ENCODE measurements around the gene AGPAT1. TPM values are rescaled to one million over a fixed set of nuclear protein-coding genes. Genes with fewer than 3 reads are reported as not detected.
"Not testable (repeated sequence)": the region's sequence is repeated elsewhere in the genome, so short reads cannot be mapped to it uniquely, and the experiment has no call there.

AGPAT1 gene
- polyA plus RNA-seq, 6 donors from 2014 or later, result 9.1 to 20.6 (median 13.1) TPM

- no peaks in the 10 kb centered on the region for H3K9me3 Mint-ChIP-seq
- peaks cover 0 to 16% of the 10 kb centered on the region in 2 donors for H3K36me3 Mint-ChIP-seq
- peaks cover 49 to 56% (median 53%) of the 10 kb centered on the region in 3 donors for H3K4me1 Mint-ChIP-seq
- peak; percentile 80 to 81 for ATAC-seq (ENCODE audit: low read depth in 2 of 2)
- no peaks in the 10 kb centered on the region for H3K27me3 Mint-ChIP-seq
- H3K4me3 Mint-ChIP-seq, result peak overlapping the region; percentile 92 to 100 (median 98)
- peak overlapping the region; percentile 99 to 100 (median 100) for H3K27ac Mint-ChIP-seq
- peak; percentile 90 for DNase-seq
These were observed 20.2 kb upstream of the AGPAT1 start for GRCh38 chr6:32195902-32196681.

DNA sequence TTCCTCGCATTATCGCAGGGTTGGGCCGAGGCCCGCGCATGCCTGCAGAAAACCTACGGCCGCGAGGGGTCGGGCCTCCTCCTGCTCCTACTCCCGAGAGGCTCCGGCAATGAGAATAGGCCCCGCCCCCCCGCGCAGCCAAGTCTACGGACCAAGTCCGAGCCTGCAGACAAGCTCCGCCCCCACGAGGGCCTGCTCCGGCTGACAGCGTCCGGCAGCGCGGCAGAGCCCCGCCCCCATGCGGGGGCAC, 19.7 kb upstream of the AGPAT1 start:
- no peaks in the 10 kb centered on the region for H3K9me3 Mint-ChIP-seq
- ATAC-seq (ENCODE audit: low read depth in 2 of 2) (no peak), DNase-seq (peak; percentile 99)
- H3K4me1 Mint-ChIP-seq, result peaks cover 52 to 59% (median 54%) of the 10 kb centered on the region in 3 donors
- peak overlapping the region; percentile 99 to 100 (median 100) for H3K27ac Mint-ChIP-seq
- peak overlapping the region; percentile 92 to 100 (median 98) for H3K4me3 Mint-ChIP-seq
- no peaks in the 10 kb centered on the region for H3K27me3 Mint-ChIP-seq
- peaks cover 0 to 17% of the 10 kb centered on the region in 2 donors for H3K36me3 Mint-ChIP-seq

- DNase-seq (no peak), ATAC-seq (ENCODE audit: low read depth in 2 of 2) (no peak)
- Mint-ChIP-seq H3K4me3 (peak overlapping the region; percentile 92 to 100 (median 98)), H3K27ac (peak overlapping the region; percentile 99 to 100 (median 100)), H3K4me1 (peaks cover 58 to 64% (median 58%) of the 10 kb centered on the region in 3 donors), H3K36me3 (peaks cover 0 to 17% of the 10 kb centered on the region in 2 donors), H3K9me3 (no peaks in the 10 kb centered on the region), H3K27me3 (no peaks in the 10 kb centered on the region)
These were observed 19.2 kb upstream of the AGPAT1 start for GRCh38 chr6:32194825-32195651.

- DNase-seq (no peak), ATAC-seq (ENCODE audit: low read depth in 2 of 2) (no peak)
- H3K4me3 Mint-ChIP-seq, result peak overlapping the region in 7 of 8 donors; percentile 92 to 99 (median 97)
- H3K36me3 Mint-ChIP-seq, result peaks cover 0 to 17% of the 10 kb centered on the region in 2 donors
- no peaks in the 10 kb centered on the region for H3K27me3 Mint-ChIP-seq
- peak overlapping the region in 5 of 6 donors; percentile 99 to 100 (median 100) for H3K27ac Mint-ChIP-seq
- peaks cover 58 to 65% (median 59%) of the 10 kb centered on the region in 3 donors for H3K4me1 Mint-ChIP-seq
- H3K9me3 Mint-ChIP-seq, result no peaks in the 10 kb centered on the region
These were observed 18.5 kb upstream of the AGPAT1 start for GRCh38 chr6:32194388-32194787.

GRCh38 chr6:32193096-32193495, 17.2 kb upstream of the AGPAT1 start:
- H3K27ac Mint-ChIP-seq, result peak overlapping the region; percentile 95 to 100 (median 99)
- not testable (repeated sequence) for DNase-seq; H3K27me3 Mint-ChIP-seq; H3K9me3 Mint-ChIP-seq; ATAC-seq (ENCODE audit: low read depth in 2 of 2)
- H3K4me3 Mint-ChIP-seq, result peak overlapping the region; percentile 94 to 99 (median 98)
- H3K4me1 Mint-ChIP-seq, result peaks cover 70 to 76% (median 71%) of the 10 kb centered on the region in 3 donors
- H3K36me3 Mint-ChIP-seq, result peaks cover 0 to 17% of the 10 kb centered on the region in 2 donors

- Mint-ChIP-seq H3K9me3 (no peaks in the 10 kb centered on the region), H3K4me3 (peak within 1 kb of the TSS; percentile 94 to 99 (median 98)), H3K27me3 (no peaks in the 10 kb centered on the region), H3K36me3 (peaks cover under 1 to 20% of the 10 kb centered on the region in 2 donors), H3K4me1 (peaks cover 72 to 79% (median 76%) of the 10 kb centered on the region in 3 donors), H3K27ac (peak within 1 kb of the TSS; percentile 95 to 100 (median 99))
- ATAC-seq (ENCODE audit: low read depth in 2 of 2) (no peak), DNase-seq (peak; percentile 71)
These were observed 16.7 kb upstream of the AGPAT1 start, which contains the start of gene GPSM3 for GRCh38 chr6:32192608-32193039. Gene GPSM3 (minus strand): TSS chr6:32192643. CDS start chr6:32192513, 130 bp downstream.

DNA sequence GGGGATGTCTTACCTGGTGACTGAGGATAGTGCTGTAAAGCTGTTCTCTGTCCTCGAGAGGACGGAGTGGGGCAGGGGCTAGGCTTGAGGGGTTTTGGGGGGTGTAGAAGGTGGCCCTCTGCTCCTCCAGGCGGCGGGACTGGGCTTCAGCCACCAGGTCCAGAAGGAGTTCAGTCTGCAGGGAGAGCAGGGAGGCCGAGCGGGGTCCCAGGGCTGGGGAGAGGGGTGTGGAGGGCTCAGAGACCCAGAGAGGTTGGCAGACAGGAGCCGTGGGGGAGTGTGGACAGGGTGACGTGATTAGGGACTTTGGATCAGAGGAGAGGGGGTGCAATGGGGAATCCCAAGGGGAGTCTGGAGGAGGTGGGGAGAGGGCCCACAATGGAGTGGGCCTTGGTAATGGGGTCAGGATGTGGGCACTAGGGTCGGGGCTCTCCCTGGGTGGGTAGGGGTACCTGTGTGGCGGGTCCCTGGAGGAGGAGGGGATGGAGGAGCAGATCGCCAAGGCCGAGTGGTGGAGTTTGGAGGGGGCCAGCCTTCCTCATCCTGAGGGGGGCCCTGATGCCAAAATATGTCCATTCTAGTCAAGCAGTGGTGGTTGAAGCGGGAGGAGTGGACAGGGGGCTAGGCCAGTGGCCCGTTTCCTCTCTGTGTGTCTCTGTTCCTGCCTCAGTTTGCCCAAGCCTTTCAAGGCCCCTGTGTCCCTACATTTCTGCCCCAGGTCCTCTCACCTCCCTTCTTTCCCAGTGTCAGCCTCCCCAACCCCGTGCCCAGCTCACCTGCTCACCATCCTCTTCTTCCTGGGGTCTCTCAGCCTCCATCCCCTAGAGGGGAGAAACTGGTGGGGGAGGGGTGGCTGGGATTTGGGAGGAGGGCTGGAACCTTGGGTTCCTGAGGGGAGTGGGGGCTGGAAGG, 16.1 kb upstream of the AGPAT1 start:
- Mint-ChIP-seq H3K27me3 (no peaks in the 10 kb centered on the region), H3K9me3 (no peaks in the 10 kb centered on the region), H3K27ac (peak overlapping the region; percentile 95 to 100 (median 99)), H3K4me1 (peaks cover 76 to 83% (median 81%) of the 10 kb centered on the region in 3 donors), H3K36me3 (peaks cover 6 to 27% of the 10 kb centered on the region in 2 donors), H3K4me3 (peak overlapping the region; percentile 94 to 99 (median 98))
- no peak for ATAC-seq (ENCODE audit: low read depth in 2 of 2)
- DNase-seq, result no peak

DNA sequence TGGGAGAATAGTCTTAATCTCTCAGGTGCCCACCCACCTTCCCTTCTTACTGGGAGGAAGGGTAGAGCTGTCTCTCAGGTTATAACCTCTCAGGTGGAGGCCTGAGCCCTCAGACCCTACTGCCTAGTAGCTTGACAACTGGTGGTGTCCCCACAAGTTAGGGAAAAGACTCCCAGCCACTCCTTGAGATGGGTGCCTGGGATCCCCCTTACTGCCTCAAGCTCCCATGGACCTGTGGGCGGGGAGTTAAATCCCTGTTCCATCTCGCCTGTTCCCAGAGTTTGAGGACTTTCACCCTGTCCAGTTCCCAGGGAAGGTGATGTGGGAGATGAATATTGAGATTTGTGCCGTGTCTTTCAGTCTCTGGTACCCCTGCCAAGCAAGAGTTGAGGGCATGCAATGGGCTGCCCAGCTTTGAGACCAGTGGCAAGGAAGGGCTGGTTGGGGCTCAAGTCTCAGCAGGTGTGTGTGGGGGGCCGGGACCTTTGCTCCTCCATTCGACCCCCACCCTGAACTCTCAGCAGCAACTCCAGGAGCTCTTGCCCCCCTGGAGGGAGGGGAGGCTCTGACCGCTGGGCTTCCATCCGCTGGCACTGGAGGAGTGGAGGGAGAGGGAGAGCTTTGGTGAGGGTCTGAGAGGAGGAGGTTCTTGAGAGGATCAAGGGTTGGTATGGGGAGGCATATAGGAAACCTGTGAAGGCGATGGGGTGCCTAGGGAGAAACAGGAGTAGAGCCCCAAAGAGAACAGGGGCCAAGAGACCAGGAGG, 15.2 kb upstream of the AGPAT1 start:
- no peaks in the 10 kb centered on the region for H3K27me3 Mint-ChIP-seq
- H3K4me1 Mint-ChIP-seq, result peaks cover 74 to 83% (median 81%) of the 10 kb centered on the region in 3 donors
- H3K9me3 Mint-ChIP-seq, result no peaks in the 10 kb centered on the region
- DNase-seq, result no peak
- ATAC-seq (ENCODE audit: low read depth in 2 of 2), result no peak
- H3K4me3 Mint-ChIP-seq, result peak overlapping the region; percentile 94 to 99 (median 98)
- H3K36me3 Mint-ChIP-seq, result peaks cover 13 to 35% of the 10 kb centered on the region in 2 donors
- H3K27ac Mint-ChIP-seq, result peak overlapping the region; percentile 95 to 100 (median 99)

DNA sequence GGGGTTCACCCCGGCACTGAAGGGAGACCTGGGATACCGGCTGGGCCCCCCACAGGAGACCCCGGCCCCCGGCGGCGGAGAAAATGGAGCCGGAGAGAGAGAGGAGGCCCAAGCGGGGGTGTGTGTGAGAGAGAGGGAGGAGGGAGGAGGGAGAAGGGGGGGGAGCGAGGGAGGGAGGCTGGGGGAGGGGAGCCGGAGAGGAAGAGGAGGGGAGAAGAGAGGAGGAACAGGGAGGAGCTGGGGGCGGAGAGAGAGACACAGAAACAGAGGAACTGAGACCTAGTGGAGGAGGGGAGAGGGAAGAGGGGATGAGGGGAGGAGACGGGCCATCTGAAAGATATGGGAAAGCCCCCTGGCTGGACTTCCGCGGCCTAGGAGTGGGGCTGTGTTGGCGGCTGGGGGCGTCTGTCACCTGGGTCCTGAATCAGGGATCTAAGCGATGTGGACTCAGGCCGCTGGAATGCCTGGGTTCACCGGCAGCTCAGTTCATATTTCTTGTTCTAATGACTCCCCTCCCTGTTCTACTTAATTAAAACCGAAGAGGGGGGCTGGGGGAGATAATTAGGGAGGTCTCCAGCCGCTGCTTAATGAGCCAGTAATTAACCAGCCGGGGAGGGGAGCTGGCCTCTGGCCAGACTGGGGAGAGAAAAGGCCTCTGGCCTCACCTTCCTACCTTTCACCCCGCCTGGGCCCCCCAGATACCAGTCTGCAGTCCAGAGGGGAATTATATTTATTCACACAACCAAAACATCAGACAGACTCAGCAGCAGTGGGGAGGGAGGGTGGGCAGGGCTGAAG, 14.4 kb upstream of the AGPAT1 start, which contains the start of gene PBX2:
Gene PBX2, minus strand, starts transcription at position 149 of the 798 bp plus-strand sequence. CDS start 287 bp downstream, outside the sequence.
- H3K4me1 Mint-ChIP-seq, result peaks cover 76 to 83% (median 82%) of the 10 kb centered on the region in 3 donors
- ATAC-seq (ENCODE audit: low read depth in 2 of 2) (peak; percentile 83), DNase-seq (peak; percentile 88)
- H3K27ac Mint-ChIP-seq, result peak within 1 kb of the TSS; percentile 98 to 100 (median 99)
- H3K36me3 Mint-ChIP-seq, result peaks cover 16 to 41% of the 10 kb centered on the region in 2 donors
- peak within 1 kb of the TSS; percentile 94 to 99 (median 98) for H3K4me3 Mint-ChIP-seq
- H3K9me3 Mint-ChIP-seq, result no peaks in the 10 kb centered on the region
- no peaks in the 10 kb centered on the region for H3K27me3 Mint-ChIP-seq

DNA sequence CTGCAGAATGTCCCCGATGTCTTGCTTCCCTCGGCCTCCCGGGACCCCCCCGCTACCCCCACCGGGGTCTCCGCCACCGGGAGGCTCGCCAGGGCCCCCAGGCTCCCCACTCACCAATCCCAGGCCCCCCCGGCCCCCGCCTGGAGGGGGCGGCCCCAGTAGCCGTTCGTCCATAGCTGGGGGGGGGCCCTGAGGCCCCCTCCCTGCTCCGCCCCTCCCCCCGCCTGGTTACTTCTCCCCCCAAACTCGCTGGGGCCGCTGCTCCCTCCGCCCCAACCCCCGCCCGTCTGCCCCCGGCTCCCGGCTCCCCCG, 13.8 kb upstream of the AGPAT1 start:
- no peak for DNase-seq
- no peaks in the 10 kb centered on the region for H3K27me3 Mint-ChIP-seq
- ATAC-seq (ENCODE audit: low read depth in 2 of 2), result no peak
- H3K4me1 Mint-ChIP-seq, result peaks cover 71 to 77% (median 76%) of the 10 kb centered on the region in 3 donors
- no peaks in the 10 kb centered on the region for H3K9me3 Mint-ChIP-seq
- peak overlapping the region in 4 of 6 donors; percentile 81 to 100 (median 94) for H3K27ac Mint-ChIP-seq
- H3K4me3 Mint-ChIP-seq, result peak overlapping the region; percentile 94 to 99 (median 97)
- H3K36me3 Mint-ChIP-seq, result peaks cover 16 to 41% of the 10 kb centered on the region in 2 donors

DNA sequence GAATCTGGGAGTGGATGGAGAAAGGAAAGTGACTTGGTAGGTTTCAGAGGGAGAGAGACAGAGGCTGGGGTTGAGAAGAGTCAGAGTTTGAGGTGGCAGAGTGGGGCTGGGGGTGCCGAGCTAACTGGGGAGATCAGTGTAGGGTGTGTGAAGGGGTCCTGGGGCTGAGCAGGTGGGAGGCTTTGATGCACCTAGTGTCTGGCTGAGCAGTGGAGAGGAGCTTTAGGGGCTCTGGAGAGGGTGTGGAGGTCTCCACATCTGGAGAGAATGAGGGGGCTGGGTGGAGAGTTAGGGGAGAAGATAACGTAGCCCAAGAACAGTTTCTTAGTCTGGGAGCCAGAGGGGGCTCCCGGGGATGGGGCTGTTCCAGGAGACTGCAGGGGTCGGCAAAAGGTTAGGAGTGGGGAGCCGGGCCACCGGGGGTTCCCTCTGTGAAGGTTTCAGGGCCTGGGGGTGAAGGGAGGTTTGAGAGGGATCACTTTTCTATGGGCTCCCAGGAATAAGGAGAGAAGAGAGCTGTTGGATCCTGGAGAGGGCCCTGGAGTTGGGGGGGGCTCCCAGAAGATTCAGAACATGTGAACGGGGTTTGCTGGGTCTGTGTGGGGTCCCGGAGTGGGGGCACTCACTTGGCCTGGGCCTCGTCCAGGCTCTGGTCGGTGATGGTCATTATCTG, 13.3 kb upstream of the AGPAT1 start:
- peaks cover 68 to 74% (median 72%) of the 10 kb centered on the region in 3 donors for H3K4me1 Mint-ChIP-seq

More for the DNA sequence above, 13.3 kb upstream of the AGPAT1 start:
- Mint-ChIP-seq H3K27me3 (no peaks in the 10 kb centered on the region), H3K36me3 (peaks cover 16 to 41% of the 10 kb centered on the region in 2 donors), H3K4me3 (peak overlapping the region; percentile 90 to 99 (median 94)), H3K27ac (peak overlapping the region; percentile 81 to 100 (median 95)), H3K9me3 (no peaks in the 10 kb centered on the region)
- ATAC-seq (ENCODE audit: low read depth in 2 of 2), result no peak
- no peak for DNase-seq

Data from naive B cell (primary cell).